ENCODE results near the gene COPS7A. TPM values are rescaled to one million over a fixed set of nuclear protein-coding genes. Genes with fewer than 3 reads are reported as not detected.

Gene COPS7A
- total and polyA plus RNA-seq, 2 donors (not counting 1 experiment from before 2014, with no cell fraction given): 28.3 to 46.0 TPM

DNA sequence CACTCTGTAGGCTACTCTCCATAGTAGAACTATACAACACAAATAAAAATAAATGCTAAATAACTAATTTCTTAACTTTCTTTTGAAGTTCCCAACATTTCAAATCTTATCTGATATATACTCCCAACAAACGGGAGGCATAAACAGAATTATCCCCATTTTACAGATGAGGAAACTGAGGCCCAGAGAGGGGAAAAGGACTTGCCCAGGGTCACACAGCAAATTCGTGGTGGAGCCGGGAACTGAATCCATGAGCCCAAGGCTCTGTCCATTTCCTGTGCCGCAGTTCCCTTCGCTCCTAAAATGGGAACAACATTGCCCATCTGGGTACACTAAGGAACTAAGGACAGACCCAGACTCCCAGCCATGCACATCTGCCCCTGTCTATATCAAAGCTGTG lies 46.9 kb upstream of the COPS7A start:
- ATAC-seq (ENCODE audit: low read depth): no peak
- TF ChIP-seq CTCF (IDR thresholded peaks at IDR 0.05) (no peak), EZH2 (IDR thresholded peaks at IDR 0.05; ENCODE audit: borderline replicate concordance, insufficient read depth, low read depth, low read length, poor library complexity, severe bottlenecking) (no peak)
- Histone ChIP-seq H3K4me3 (ENCODE audit: control extremely low read depth in 1 of 5, extremely low read depth in 1 of 5, insufficient read depth in 1 of 5, low read depth in 2 of 5, low read length in 4 of 5) (no peak overlapping the region), H3K9me3 (ENCODE audit: control extremely low read depth in 1 of 3, control insufficient read depth in 2 of 3, insufficient read depth in 1 of 3, low read length in 2 of 3) (no peaks in the 10 kb centered on the region), H2AFZ (ENCODE audit: insufficient read depth, low read depth, low read length, poor library complexity, severe bottlenecking) (no peak overlapping the region), H3K27ac (ENCODE audit: low read length in 2 of 2) (no peak overlapping the region), H3K9ac (ENCODE audit: low read length) (no peak overlapping the region), H3K36me3 (replicated peaks in 1 of 2; ENCODE audit: control extremely low read depth in 1 of 2, control insufficient read depth in 1 of 2, extremely low read depth in 1 of 2, insufficient read depth in 2 of 2, low read length in 1 of 2) (peaks cover 9 to 93% of the 10 kb centered on the region in 2 experiments), H3K4me2 (replicated peaks; ENCODE audit: low read depth, low read length, poor library complexity, severe bottlenecking) (no peak overlapping the region), H3K79me2 (ENCODE audit: control insufficient read depth, insufficient read depth, low read length) (peaks cover 71% of the 10 kb centered on the region), H3K27me3 (replicated peaks in 1 of 4; ENCODE audit: control extremely low read depth in 1 of 4, control insufficient read depth in 3 of 4, insufficient read depth in 4 of 4, low read length in 3 of 4) (no peaks in the 10 kb centered on the region), H3K4me1 (ENCODE audit: control insufficient read depth in 2 of 2, insufficient read depth in 2 of 2, low read length in 2 of 2) (no peaks in the 10 kb centered on the region), H4K20me1 (ENCODE audit: control insufficient read depth, insufficient read depth, low read length, poor library complexity, severe bottlenecking) (peaks cover 22% of the 10 kb centered on the region)
- 98% methylated on average over 5 of the region's 5 CpGs for WGBS (ENCODE audit: insufficient coverage)
- intact Hi-C loops (cut with micrococcal nuclease): no loop called here
- no peak overlapping the region for H3K4me3 Mint-ChIP-seq
- H3K4me1 Mint-ChIP-seq: peaks cover 4% of the 10 kb centered on the region
- H3K9me3 Mint-ChIP-seq (ENCODE audit: insufficient read depth): no peaks in the 10 kb centered on the region
- POLR2A ChIA-PET: no interaction called here
- H3K27ac Mint-ChIP-seq: no peak overlapping the region
- no peaks in the 10 kb centered on the region for H3K27me3 Mint-ChIP-seq
- CTCF ChIA-PET: no interaction called here
- no peak for DNase-seq

- peaks cover 95% of the 10 kb centered on the region for H3K79me2 ChIP-seq (ENCODE audit: control insufficient read depth, insufficient read depth, low read length)
- Mint-ChIP-seq H3K27me3 (no peaks in the 10 kb centered on the region), H3K4me1 (peaks cover 49% of the 10 kb centered on the region), H3K27ac (no peak overlapping the region), H3K4me3 (no peak overlapping the region), H3K9me3 (ENCODE audit: insufficient read depth) (no peaks in the 10 kb centered on the region)
- H3K9ac ChIP-seq (ENCODE audit: low read length): no peak overlapping the region
- H3K4me2 ChIP-seq (replicated peaks; ENCODE audit: low read depth, low read length, poor library complexity, severe bottlenecking): no peak overlapping the region
- peaks cover 39% of the 10 kb centered on the region for H4K20me1 ChIP-seq (ENCODE audit: control insufficient read depth, insufficient read depth, low read length, poor library complexity, severe bottlenecking)
- POLR2A ChIA-PET: interaction anchor here (1.1 kb wide), 1 partner anchor 114 kb away, joined by 3 read pairs; no protein-coding TSS in a partner anchor
- 21% methylated on average over 2 of the region's 6 CpGs for WGBS (ENCODE audit: insufficient coverage)
- peak overlapping the region in 1 of 2 donors; percentile 34 for H3K27ac ChIP-seq (ENCODE audit: low read length in 2 of 2)
- peaks cover 18 to 23% of the 10 kb centered on the region in 2 donors for H3K4me1 ChIP-seq (ENCODE audit: control insufficient read depth in 2 of 2, insufficient read depth in 2 of 2, low read length in 2 of 2)
- intact Hi-C loops (cut with micrococcal nuclease): loop anchor here (1.0 kb wide), 2 partner anchors 67 to 130 kb away; no protein-coding TSS in a partner anchor
- H3K9me3 ChIP-seq (ENCODE audit: control extremely low read depth in 1 of 3, control insufficient read depth in 2 of 3, insufficient read depth in 1 of 3, low read length in 2 of 3): no peaks in the 10 kb centered on the region
- CTCF ChIA-PET: interaction anchor here (0.6 to 3.7 kb wide), 35 partner anchors 11 to 261 kb away, joined by 3 to 19 read pairs (median 4); partner anchors contain the start of genes COPS7A, IFFO1 and NOP2
- no peak overlapping the region for H2AFZ ChIP-seq (ENCODE audit: insufficient read depth, low read depth, low read length, poor library complexity, severe bottlenecking)
- DNase-seq (peak; percentile 74), ATAC-seq (ENCODE audit: low read depth) (no peak)
- H3K36me3 ChIP-seq (replicated peaks in 1 of 2; ENCODE audit: control extremely low read depth in 1 of 2, control insufficient read depth in 1 of 2, extremely low read depth in 1 of 2, insufficient read depth in 2 of 2, low read length in 1 of 2): peaks cover 0 to 45% of the 10 kb centered on the region in 2 experiments
- H3K27me3 ChIP-seq (replicated peaks in 1 of 4; ENCODE audit: control extremely low read depth in 1 of 4, control insufficient read depth in 3 of 4, insufficient read depth in 4 of 4, low read length in 3 of 4): no peaks in the 10 kb centered on the region
- no peak overlapping the region for H3K4me3 ChIP-seq (ENCODE audit: control extremely low read depth in 1 of 5, extremely low read depth in 1 of 5, insufficient read depth in 1 of 5, low read depth in 2 of 5, low read length in 4 of 5)
- peak; percentile 67 for TF ChIP-seq CTCF (IDR thresholded peaks at IDR 0.05)
- no peak for TF ChIP-seq EZH2 (IDR thresholded peaks at IDR 0.05; ENCODE audit: borderline replicate concordance, insufficient read depth, low read depth, low read length, poor library complexity, severe bottlenecking)
Observed at GRCh38 chr12:6684609-6685008, 39.2 kb upstream of the COPS7A start.

Measured in B cell (primary cell).